CD14-positive monocyte (primary cell): ENCODE results near the gene CUBN. TPM values are rescaled to one million over a fixed set of nuclear protein-coding genes. Genes with fewer than 3 reads are reported as not detected.

ENCODE experiments used
- DNase-seq, 3 donors: peaks; one replicate each; pipeline ENCODE4 v3.0.0-alpha.2; 2011 to 2022
- H2AFZ ChIP-seq: 2 replicates; pipeline ENCODE4 v1.6.0; 2012; ENCODE audit warnings: mild to moderate bottlenecking, low read depth, low read length, inconsistent platforms; ENCODE audit not compliant: insufficient read depth, poor library complexity, severe bottlenecking
- H3K27ac ChIP-seq, 2 donors: 1 replicate in 1 of 2; 2 replicates in 1 of 2; pipeline ENCODE4 v1.5.1; 2012 to 2013; ENCODE audit warnings: low read length in 2 of 2, control low read depth in 1 of 2, inconsistent platforms in 1 of 2, low read depth in 1 of 2, mild to moderate bottlenecking in 1 of 2
- H3K27me3 ChIP-seq, 2 donors: one replicate each; pipeline versions ENCODE4 v1.6.0 to v1.6.1; 2011 to 2013; ENCODE audit warnings: low read length in 2 of 2; ENCODE audit not compliant: control insufficient read depth in 2 of 2, insufficient read depth in 2 of 2
- H3K36me3 ChIP-seq, 2 donors: replicated peaks in 1 of 2; 1 replicate in 1 of 2; 2 replicates in 1 of 2; pipeline versions ENCODE4 v1.5.1 to v1.6.1; 2012 to 2013; ENCODE audit warnings: low read length in 2 of 2, control low read depth in 1 of 2, inconsistent platforms in 1 of 2, mild to moderate bottlenecking in 1 of 2; ENCODE audit not compliant: insufficient read depth in 2 of 2, control insufficient read depth in 1 of 2
- H3K4me1 ChIP-seq, 2 donors: 1 replicate in 1 of 2; 2 replicates in 1 of 2; pipeline versions ENCODE4 v1.5.1 to v1.6.1; 2012 to 2013; ENCODE audit warnings: low read length in 2 of 2, control low read depth in 1 of 2, inconsistent platforms in 1 of 2, mild to moderate bottlenecking in 1 of 2, moderate library complexity in 1 of 2; ENCODE audit not compliant: insufficient read depth in 2 of 2, control insufficient read depth in 1 of 2
- H3K4me2 ChIP-seq: replicated peaks from 2 replicates; pipeline ENCODE3; 2012; ENCODE audit warnings: low read length, moderate library complexity, mild to moderate bottlenecking; ENCODE audit not compliant: poor library complexity, severe bottlenecking; ENCODE audit errors: extremely low read depth
- H3K4me3 ChIP-seq, 3 experiments: fragments of 200-600 bp in 1 of 3; sonication (generic) in 1 of 3; replicated peaks in 1 of 3; 1 replicate in 2 of 3; 2 replicates in 1 of 3; pipeline ENCODE4 v1.5.1; 2011 to 2013; ENCODE audit warnings: low read length in 3 of 3, mild to moderate bottlenecking in 3 of 3, control low read depth in 2 of 3, low read depth in 2 of 3, inconsistent platforms in 1 of 3, moderate library complexity in 1 of 3
- H3K79me2 ChIP-seq: 2 replicates; pipeline ENCODE4 v1.6.0; 2012; ENCODE audit warnings: mild to moderate bottlenecking, control low read depth, inconsistent platforms, low read length, moderate library complexity; ENCODE audit not compliant: insufficient read depth
- H3K9ac ChIP-seq: 2 replicates; pipeline ENCODE4 v1.6.0; 2017; ENCODE audit warnings: low read length, mild to moderate bottlenecking; ENCODE audit not compliant: insufficient read depth, poor library complexity, severe bottlenecking
- H3K9me3 ChIP-seq, 2 donors: replicated peaks in 1 of 2; 1 replicate in 1 of 2; 2 replicates in 1 of 2; pipeline versions ENCODE4 v1.5.1 to v1.6.1; 2012 to 2013; ENCODE audit warnings: low read length in 2 of 2, control low read depth in 1 of 2; ENCODE audit not compliant: control insufficient read depth in 1 of 2, insufficient read depth in 1 of 2
- H4K20me1 ChIP-seq: 2 replicates; pipeline ENCODE4 v1.6.0; 2012; ENCODE audit warnings: mild to moderate bottlenecking, low read length, control low read depth, moderate library complexity; ENCODE audit not compliant: insufficient read depth
- H3K27ac Mint-ChIP-seq, 7 donors: one replicate each; pipeline ENCODE4 v1.8.0; 2020; ENCODE audit warnings: mild to moderate bottlenecking in 7 of 7, mixed read lengths in 7 of 7, moderate library complexity in 6 of 7, inconsistent platforms in 2 of 7
- H3K27me3 Mint-ChIP-seq, 3 donors: one replicate each; pipeline ENCODE4 v1.8.0; 2021 to 2022; ENCODE audit warnings: low read depth in 3 of 3, mild to moderate bottlenecking in 3 of 3, mixed read lengths in 3 of 3, moderate library complexity in 3 of 3, inconsistent platforms in 1 of 3
- H3K36me3 Mint-ChIP-seq, 2 donors: one replicate each; pipeline ENCODE4 v1.8.0; 2020; ENCODE audit warnings: mixed read lengths in 2 of 2, inconsistent platforms in 1 of 2, mild to moderate bottlenecking in 1 of 2
- H3K4me1 Mint-ChIP-seq: one replicate; pipeline ENCODE4 v1.8.0; 2020; ENCODE audit warnings: mild to moderate bottlenecking, mixed read lengths
- H3K4me3 Mint-ChIP-seq, 2 donors: one replicate each; pipeline ENCODE4 v1.8.0; 2020; ENCODE audit warnings: mild to moderate bottlenecking in 2 of 2, mixed read lengths in 2 of 2, moderate library complexity in 1 of 2
- H3K9me3 Mint-ChIP-seq, 7 donors: one replicate each; pipeline ENCODE4 v1.8.0; 2020 to 2022; ENCODE audit warnings: mixed read lengths in 7 of 7, mild to moderate bottlenecking in 6 of 7, moderate library complexity in 6 of 7, inconsistent platforms in 2 of 7
- CTCF ChIP-seq: fragments of 200-600 bp; IDR thresholded peaks from one replicate; pipeline ENCODE4 v1.8.0; 2022; ENCODE audit warnings: antibody characterized with exemption, mild to moderate bottlenecking
- WGBS: methylation state at CpG from one replicate; pipeline ENCODE4 v1.1.5; 2013; ENCODE audit warnings: missing lambda C conversion rate; ENCODE audit not compliant: insufficient coverage; 5-methylcytosine and 5-hydroxymethylcytosine counted together
- intact Hi-C, 2 donors: fragments of 100-400 bp; cut with micrococcal nuclease; formaldehyde crosslinking; loops; one replicate each; pipeline versions ENCODE4 v1.15.0 to v1.15.1; 2023
- polyA plus RNA-seq, 3 donors: library from polyadenylated mRNA; depleted of rRNA in 1 of 3; unstranded in 2 of 3; stranded (reverse) in 1 of 3; fragments of 300-500 nt in 2 of 3; fragments of >200 nt in 1 of 3; fragmentation: Illumina TruSeq in 2 of 3; gene quantifications; 1 replicate in 2 of 3; 2 replicates in 1 of 3; pipeline ENCODE4 v1.2.3, GENCODE V29; 2012 to 2021

The CUBN gene
- polyA plus RNA-seq, 3 donors: 0.95 TPM; not detected in 2

DNA sequence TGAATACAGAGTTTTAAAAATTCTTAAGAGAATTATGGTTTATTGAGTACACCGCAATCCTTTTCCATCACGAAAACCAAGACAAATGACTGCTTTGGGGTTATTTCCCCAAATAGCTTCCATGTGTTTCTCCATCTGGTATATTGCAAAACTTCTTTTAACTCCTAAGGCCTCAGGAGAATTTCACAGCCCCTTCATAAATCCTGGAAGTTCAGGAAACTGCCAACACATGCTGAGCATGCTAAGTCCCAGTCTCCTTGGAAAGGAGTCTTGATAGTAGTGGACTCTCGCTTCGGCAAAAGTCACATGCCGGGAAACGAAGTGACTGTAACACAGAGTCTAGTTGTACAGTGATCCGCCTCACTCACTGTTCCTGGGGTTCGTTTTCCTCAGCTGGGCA, 224.3 kb downstream of the CUBN start:
- DNase-seq: no peak
- no peaks in the 10 kb centered on the region for H3K36me3 ChIP-seq
- H3K27me3 ChIP-seq: no peaks in the 10 kb centered on the region
- TF ChIP-seq CTCF: no peak
- intact Hi-C loops: loop anchor here in 1 of 2 donors (10.0 kb wide), 1 partner anchor 329 kb away; no protein-coding TSS in a partner anchor
- no peak overlapping the region for H3K4me3 ChIP-seq
- H3K4me1 ChIP-seq: peaks cover 10 to 20% of the 10 kb centered on the region in 2 donors
- H3K9me3 Mint-ChIP-seq: peaks cover 4 to 12% (median 5%) of the 10 kb centered on the region in 7 donors
- H3K4me3 Mint-ChIP-seq: peak overlapping the region in 1 of 2 donors; percentile 39
- H3K4me1 Mint-ChIP-seq: peaks cover 26% of the 10 kb centered on the region
- peaks cover 0 to 3% of the 10 kb centered on the region in 2 donors for H3K36me3 Mint-ChIP-seq
- H3K27ac ChIP-seq: no peak overlapping the region
- H3K27me3 Mint-ChIP-seq: no peaks in the 10 kb centered on the region
- no peaks in the 10 kb centered on the region for H3K79me2 ChIP-seq
- no peak overlapping the region for H3K27ac Mint-ChIP-seq
- H4K20me1 ChIP-seq: no peaks in the 10 kb centered on the region
- no peak overlapping the region for H3K4me2 ChIP-seq
- H3K9ac ChIP-seq: no peak overlapping the region
- no peak overlapping the region for H2AFZ ChIP-seq
- 96% methylated on average over 6 of the region's 8 CpGs for WGBS
- no peaks in the 10 kb centered on the region for H3K9me3 ChIP-seq

DNA sequence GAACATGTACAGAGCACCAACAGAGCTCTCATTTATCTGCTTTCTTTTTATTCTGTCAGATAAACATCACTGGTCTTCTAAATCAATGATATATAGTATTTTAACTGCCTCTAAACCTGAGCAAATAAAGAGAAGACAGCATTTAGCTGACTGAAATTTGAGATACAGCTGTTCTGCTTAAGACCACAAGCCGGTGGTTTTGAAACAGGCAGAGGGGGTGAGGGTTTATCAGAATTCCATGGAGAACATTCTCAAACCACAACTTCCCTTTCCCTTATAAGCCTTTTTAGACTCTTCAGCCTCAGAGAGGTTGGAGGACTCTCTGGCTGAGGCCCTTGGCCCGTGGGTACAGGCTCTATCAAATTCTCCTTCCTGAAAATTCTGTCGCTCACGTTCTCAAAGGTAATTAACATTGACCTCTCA, 225.0 kb downstream of the CUBN start:
- peaks cover 19% of the 10 kb centered on the region for H3K4me1 Mint-ChIP-seq
- no peak overlapping the region for H2AFZ ChIP-seq

More for the DNA sequence above, 225.0 kb downstream of the CUBN start:
- intact Hi-C loops: loop anchor here in 1 of 2 donors (10.0 kb wide), 1 partner anchor 330 kb away; no protein-coding TSS in a partner anchor
- Histone ChIP-seq H3K36me3 (no peaks in the 10 kb centered on the region), H4K20me1 (no peaks in the 10 kb centered on the region), H3K4me1 (peaks cover 8 to 13% of the 10 kb centered on the region in 2 donors), H3K9ac (no peak overlapping the region), H3K79me2 (no peaks in the 10 kb centered on the region), H3K27ac (no peak overlapping the region), H3K27me3 (no peaks in the 10 kb centered on the region), H3K4me2 (no peak overlapping the region), H3K4me3 (no peak overlapping the region), H3K9me3 (no peaks in the 10 kb centered on the region)
- H3K9me3 Mint-ChIP-seq: peaks cover 0 to 9% (median 2%) of the 10 kb centered on the region in 7 donors
- no peak for TF ChIP-seq CTCF
- peaks cover 0 to 3% of the 10 kb centered on the region in 2 donors for H3K36me3 Mint-ChIP-seq
- no peaks in the 10 kb centered on the region for H3K27me3 Mint-ChIP-seq
- H3K4me3 Mint-ChIP-seq: no peak overlapping the region
- whole genome bisulfite sequencing: 0% methylated on average over 1 of the region's 4 CpGs
- H3K27ac Mint-ChIP-seq: no peak overlapping the region
- DNase-seq: peak in 1 of 3 donors; percentile 14
